K562 (cell line): ENCODE results near the gene PLEKHA6.

Experiments used
- BACH1 ChIP-seq: fragments of 200-800 bp; sonication (Bioruptor generic); IDR thresholded peaks from 2 replicates; pipeline ENCODE4 v1.6.1; 2016; ENCODE audit warnings: missing genetic modification characterization, missing compliant biosample characterization
- MXD1 ChIP-seq: fragments of 250-450 bp; sonication (Bioruptor Pico); IDR thresholded peaks from 2 replicates; pipeline ENCODE4 v1.8.0; 2021; ENCODE audit warnings: borderline replicate concordance, mild to moderate bottlenecking, moderate library complexity; ENCODE audit not compliant: poor library complexity, severe bottlenecking
- NFYB ChIP-seq: IDR thresholded peaks from 2 replicates; pipeline ENCODE4 v1.6.1; 2011; ENCODE audit warnings: mild to moderate bottlenecking, moderate library complexity; ENCODE audit not compliant: insufficient read length; ENCODE audit errors: extremely low read depth
- POLR2A ChIP-seq: fragments of 450-650 bp; conservative IDR thresholded peaks from 2 replicates; pipeline ENCODE4 v1.6.1; 2016
- POLR2G ChIP-seq: fragments of 200-400 bp; formaldehyde crosslinking; IDR thresholded peaks from 2 replicates; pipeline ENCODE4 v1.6.1; 2017; ENCODE audit warnings: low read depth, mild to moderate bottlenecking, antibody characterized with exemption, low read length, moderate library complexity
- RAD21 ChIP-seq, 2 experiments: fragments of 250-450 bp in 1 of 2; fragments of 450-650 bp in 1 of 2; sonication (Bioruptor Pico) in 1 of 2; formaldehyde crosslinking in 1 of 2; IDR thresholded peaks in 1 of 2; conservative IDR thresholded peaks in 1 of 2; 2 replicates each; pipeline versions ENCODE4 v1.4.0 to v1.8.0; 2020 to 2022; ENCODE audit warnings: mild to moderate bottlenecking in 2 of 2, moderate library complexity in 1 of 2
- TF ChIP-seq, protein P1 (sequence below), 3 experiments: IDR thresholded peaks in 2 of 3; conservative IDR thresholded peaks in 1 of 3; 2 replicates each; pipeline ENCODE4 v1.5.1; 2011 to 2012; ENCODE audit warnings: low read length in 3 of 3, mild to moderate bottlenecking in 3 of 3, control low read depth in 2 of 3, improper control_type of control experiment in 1 of 3, inconsistent platforms in 1 of 3, low read depth in 1 of 3, mixed read lengths in 1 of 3, moderate library complexity in 1 of 3; ENCODE audit not compliant: insufficient read depth in 2 of 3

GRCh38 chr1:204405988-204406387 is 46.3 kb upstream of the PLEKHA6 start:
- TF ChIP-seq POLR2A (no peak), BACH1 (tag) (0 out of 2 replicates have a peak, but pooled peaks have one; percentile 9), MXD1 (no peak), POLR2G (no peak), RAD21 (CRISPR knock-in tag; conservative IDR thresholded peaks at IDR 0.05 in 1 of 2, IDR thresholded peaks at IDR 0.05 in 1 of 2) (no peak), NFYB (no peak)
- TF ChIP-seq, protein P1, sequence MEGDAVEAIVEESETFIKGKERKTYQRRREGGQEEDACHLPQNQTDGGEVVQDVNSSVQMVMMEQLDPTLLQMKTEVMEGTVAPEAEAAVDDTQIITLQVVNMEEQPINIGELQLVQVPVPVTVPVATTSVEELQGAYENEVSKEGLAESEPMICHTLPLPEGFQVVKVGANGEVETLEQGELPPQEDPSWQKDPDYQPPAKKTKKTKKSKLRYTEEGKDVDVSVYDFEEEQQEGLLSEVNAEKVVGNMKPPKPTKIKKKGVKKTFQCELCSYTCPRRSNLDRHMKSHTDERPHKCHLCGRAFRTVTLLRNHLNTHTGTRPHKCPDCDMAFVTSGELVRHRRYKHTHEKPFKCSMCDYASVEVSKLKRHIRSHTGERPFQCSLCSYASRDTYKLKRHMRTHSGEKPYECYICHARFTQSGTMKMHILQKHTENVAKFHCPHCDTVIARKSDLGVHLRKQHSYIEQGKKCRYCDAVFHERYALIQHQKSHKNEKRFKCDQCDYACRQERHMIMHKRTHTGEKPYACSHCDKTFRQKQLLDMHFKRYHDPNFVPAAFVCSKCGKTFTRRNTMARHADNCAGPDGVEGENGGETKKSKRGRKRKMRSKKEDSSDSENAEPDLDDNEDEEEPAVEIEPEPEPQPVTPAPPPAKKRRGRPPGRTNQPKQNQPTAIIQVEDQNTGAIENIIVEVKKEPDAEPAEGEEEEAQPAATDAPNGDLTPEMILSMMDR (IDR thresholded peaks at IDR 0.05 in 2 of 3, conservative IDR thresholded peaks at IDR 0.05 in 1 of 3; ENCODE audit: insufficient read depth in 2 of 3, low read depth in 1 of 3, low read length in 3 of 3): no peak
